Fibroblast of peridontal ligament (primary cell): ENCODE measurements around the gene POC1A.

Experiments
- DNase-seq: peaks from one replicate; pipeline ENCODE4 v3.0.0-alpha.2; 2010; ENCODE audit errors: extremely low read depth

POC1A gene

GRCh38 chr3:52085681-52086282, 68.4 kb downstream of the POC1A start:
- no peak for DNase-seq

GRCh38 chr3:52084954-52085680, 69.1 kb downstream of the POC1A start:
- DNase-seq = no peak

DNA sequence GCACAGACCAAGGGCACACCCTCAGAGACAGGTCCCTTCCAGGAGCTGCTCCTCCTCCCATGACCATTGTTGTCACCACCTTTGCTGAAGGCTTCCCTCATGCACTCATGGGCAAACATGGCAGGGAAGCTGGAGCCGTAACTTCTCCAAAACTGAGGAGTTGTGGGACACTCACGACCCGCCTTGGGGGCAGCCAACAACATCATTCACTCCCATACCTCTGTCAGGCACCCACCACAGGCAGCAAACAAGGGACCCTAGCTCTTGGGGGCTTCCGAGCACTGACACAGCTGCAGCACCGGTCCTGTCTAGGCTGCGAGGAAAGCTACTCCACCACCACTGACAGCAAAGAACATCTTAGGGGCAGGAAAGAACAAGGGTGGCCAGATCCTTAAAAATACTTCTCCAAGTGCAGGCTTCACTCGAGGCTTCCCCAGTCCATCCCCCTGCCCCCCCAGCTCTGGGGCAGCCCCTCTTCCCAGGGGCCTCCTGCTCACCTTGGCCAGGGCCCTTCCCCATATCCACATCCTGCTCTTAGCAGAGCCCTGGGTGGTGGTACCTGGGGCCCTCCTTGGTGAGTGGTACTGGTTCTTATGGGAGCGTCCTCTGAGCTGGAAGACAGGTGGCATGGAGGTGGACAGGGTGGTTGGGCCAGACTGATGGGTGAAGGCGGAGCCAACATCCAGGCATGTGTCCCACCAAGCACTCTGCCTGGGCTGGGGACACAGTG, 69.8 kb downstream of the POC1A start:
- DNase-seq = no peak

GRCh38 chr3:52083556-52084087, 70.6 kb downstream of the POC1A start:
- no peak for DNase-seq

DNA sequence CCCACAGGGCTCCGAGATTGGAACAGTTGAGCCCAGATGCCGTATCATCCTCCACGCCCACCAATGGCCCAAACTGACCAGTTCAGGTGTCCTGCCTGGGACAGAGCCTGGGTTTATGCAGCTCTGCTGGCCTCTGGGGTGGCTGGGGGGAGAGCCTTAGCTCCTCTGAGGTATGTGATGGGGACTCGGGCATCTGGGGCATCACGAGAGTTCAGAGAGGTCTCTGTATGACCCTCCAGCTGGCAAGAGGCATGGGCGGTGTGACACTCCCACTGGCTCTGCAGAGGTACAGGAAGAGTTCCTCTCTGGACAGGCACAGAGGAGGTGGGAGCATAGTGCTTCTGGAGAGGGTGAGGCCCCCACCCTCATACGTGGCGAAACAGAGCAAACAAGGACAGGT, 71.3 kb downstream of the POC1A start:
- no peak for DNase-seq

DNA sequence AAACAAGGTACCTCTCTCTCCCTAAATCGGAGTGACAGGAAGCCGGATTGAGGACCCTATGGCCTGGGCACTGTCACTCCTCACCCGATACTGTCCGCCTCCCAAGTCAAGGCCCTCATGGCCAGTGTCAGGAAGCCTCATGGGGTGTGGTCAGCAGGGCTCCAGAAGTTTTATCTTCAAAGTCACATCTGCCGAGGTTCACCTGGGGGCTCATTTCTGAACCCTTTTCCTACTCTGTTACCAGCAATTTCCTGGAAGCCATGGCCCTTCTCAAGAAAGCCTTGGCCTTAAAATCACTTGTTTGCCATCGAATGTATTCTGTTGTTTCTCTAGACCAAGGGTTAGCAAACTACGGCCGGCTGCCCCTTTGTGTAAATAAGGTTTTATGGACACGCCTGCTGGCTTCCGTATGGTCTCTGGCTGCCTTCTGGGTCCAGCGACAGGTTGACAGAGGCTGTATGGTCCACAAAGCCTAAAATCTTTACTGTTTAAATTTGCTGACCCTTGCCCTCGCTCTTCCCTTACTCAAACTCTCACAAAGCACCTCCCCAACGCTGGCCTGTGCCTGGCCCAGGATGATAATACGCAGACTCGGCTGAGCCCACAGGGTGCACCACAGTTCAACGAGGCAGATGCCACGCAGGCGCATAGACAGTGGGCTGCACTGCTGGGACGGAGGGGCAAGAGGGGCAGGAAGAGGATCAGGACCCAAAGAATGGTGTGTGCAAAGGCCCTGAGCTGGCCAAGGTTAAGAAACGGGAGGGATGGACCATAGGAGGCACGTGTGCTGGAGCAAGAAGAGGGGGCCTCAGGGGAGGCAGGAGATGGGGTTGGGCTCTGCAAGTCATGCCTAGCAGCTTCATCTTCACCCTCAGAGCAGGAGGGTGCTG, 73.1 kb downstream of the POC1A start:
- DNase-seq = no peak

- DNase-seq = no peak
Measured at GRCh38 chr3:52079958-52080357, 74.3 kb downstream of the POC1A start.

- no peak for DNase-seq
Measured at GRCh38 chr3:52078781-52079560, 75.3 kb downstream of the POC1A start.

DNA sequence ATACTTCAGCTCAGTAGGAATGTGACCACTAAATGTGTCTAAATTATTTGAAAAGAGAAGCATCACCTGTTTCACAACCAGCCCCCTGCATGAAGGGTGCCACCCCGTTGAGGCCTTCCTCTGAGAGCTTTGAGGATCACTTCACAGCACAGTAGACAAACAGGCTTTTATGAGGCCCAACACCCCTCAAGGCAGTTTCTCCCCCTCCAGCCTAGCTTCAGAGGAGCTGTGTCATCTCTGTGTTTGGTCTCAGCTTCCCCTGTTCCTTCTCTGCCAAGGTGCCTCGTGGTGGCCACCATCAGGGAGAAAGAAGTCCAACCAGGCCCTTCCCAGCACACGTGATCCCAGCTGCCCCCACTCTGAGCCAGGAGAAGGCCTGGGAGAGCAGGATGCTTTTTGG, 76.3 kb downstream of the POC1A start:
- DNase-seq = no peak

DNA sequence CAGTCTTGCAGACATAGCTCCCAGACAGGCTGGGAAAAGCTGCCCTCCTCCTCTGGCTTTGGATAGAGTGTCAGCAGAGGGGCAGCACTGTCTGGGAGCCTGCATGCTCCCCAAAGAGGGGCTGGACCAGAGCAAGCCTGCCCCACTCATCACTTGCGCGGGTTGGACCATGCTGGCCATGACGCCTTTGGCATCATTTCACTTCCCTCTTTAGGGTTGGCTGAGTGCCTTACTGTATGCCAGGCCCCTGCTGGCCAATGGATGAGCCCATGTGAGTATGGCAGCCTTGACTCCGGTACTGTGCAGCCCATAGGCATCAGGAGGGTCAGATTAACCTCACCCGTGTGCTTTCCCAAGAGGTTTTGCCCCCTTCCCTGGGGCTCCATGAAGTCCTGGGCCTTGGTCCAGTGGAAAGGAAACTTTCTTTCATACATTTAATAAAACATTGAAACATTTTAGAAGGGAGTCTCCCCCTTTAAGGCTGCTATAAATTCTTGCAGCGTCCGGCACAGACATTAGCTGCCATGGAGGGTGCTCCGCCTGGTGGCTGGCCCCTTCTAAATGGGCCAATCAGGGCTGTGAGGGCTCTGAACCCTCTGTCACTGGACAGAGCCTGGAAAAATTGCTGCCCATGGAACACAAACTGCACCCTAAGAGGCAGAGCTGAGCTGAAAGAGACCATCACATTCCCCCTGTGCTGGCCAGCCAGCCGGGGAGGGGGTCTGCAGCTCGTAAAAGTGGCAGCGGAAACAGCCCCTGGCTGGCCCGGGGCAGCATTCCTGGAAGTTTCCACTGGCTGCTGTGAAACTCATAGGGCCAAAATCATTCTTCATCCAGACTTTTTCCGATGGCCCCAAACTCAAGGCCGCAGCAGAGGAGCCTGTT, 77.1 kb downstream of the POC1A start:
- DNase-seq = no peak

DNA sequence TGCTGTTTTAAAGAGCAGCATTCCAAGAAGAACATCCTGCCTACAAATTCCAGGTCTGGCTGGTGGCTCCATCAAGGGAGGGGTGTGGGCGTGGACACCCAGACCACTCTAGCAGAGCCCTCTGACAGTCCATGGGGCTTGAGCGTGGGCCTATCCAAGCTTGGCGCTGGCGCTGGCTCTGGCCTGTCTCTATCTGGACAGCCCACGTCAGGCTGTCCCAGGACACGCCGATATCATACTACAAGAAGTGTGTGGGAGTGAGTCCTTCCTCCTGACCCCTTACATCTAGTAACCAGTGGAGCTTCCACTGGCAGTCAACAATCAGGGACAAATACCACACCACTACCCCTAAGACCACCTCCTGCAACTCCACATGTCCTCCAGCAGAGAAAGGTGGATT, 80.7 kb downstream of the POC1A start:
- DNase-seq = no peak

DNA sequence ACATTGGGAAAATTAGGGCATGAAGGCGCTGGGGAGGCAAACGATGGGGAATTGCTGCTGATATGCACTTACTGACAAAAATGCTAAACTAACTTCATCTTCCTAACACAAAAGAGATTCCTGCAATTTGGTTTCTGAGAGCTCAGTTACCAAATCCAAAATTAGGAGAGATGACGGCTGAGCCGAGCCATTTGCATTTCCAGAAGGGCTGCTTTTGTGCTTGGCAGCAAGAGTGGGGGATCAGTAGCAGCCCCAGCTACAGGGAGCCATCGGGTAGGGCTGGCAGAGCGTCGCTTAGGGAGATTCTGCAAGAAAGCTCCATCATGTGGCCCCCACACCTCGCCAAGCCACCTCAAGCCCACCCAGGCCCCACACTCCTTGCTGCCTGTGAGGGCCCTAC, 81.8 kb downstream of the POC1A start:
- DNase-seq = no peak

DNA sequence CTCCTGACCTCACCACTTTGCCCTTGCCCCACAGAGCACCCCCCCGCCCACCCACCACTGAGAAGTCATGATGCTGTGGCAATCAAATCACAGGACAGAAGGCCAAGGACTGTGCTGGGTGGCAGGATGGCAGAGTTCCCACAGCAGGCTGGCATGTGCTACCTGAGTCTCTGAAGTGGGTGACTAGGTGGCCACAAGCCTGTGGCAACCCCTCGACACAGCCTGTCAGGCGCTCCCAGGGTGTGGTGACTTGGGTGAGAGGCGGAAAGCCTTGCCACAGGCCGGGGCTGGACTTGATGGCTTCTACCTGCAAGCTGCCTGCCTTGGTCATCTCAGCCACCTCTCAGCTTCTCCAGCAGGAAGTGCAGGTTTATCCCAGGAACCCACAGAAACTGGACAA, 82.2 kb downstream of the POC1A start:
- no peak for DNase-seq

- DNase-seq = no peak
Measured at GRCh38 chr3:52070724-52071621, 83.2 kb downstream of the POC1A start.

GRCh38 chr3:52069855-52070254, 84.4 kb downstream of the POC1A start:
- no peak for DNase-seq

- no peak for DNase-seq
Measured at GRCh38 chr3:52069135-52069534, 85.1 kb downstream of the POC1A start.

DNA sequence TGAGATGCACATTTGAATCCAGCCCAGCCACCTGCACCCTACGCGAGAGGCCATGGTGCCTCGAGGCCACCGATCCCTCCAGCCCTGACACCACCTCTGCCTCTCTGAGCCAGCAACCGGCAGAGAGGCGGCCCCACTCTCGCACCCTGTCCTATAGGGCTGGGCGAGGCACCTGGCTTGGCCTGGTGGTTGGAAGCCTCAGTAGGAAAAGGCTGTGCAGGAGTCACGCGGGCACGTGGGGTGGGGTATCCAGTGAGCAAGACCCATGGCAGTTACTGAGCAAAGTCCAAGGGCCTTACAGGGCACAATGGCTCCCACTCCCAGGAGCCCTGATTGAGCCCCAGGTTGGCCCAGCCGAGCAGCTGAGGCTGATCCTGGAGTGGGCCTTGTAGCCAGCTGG, 85.5 kb downstream of the POC1A start:
- DNase-seq = no peak

- DNase-seq = no peak
Measured at GRCh38 chr3:52068055-52068571, 86.1 kb downstream of the POC1A start.

GRCh38 chr3:52067526-52067925, 86.7 kb downstream of the POC1A start:
- DNase-seq = no peak
